K562 (cell line): ENCODE data around the gene SUOX. TPM values are rescaled to one million over a fixed set of nuclear protein-coding genes. Genes with fewer than 3 reads are reported as not detected.

Experiments used
- KLF13 ChIP-seq: fragments of 450-650 bp; IDR thresholded peaks from 2 replicates; pipeline ENCODE4 v1.6.1; 2016; ENCODE audit warnings: missing genetic modification characterization, low read depth, mild to moderate bottlenecking, missing compliant biosample characterization, moderate library complexity, borderline replicate concordance
- KLF6 ChIP-seq: fragments of 250-450 bp; sonication (Bioruptor Pico); IDR thresholded peaks from 2 replicates; pipeline ENCODE4 v1.4.0; 2020; ENCODE audit warnings: mild to moderate bottlenecking, moderate library complexity, borderline replicate concordance
- ZFP36 ChIP-seq: fragments of 150-350 bp; IDR thresholded peaks from 2 replicates; pipeline ENCODE4 v1.6.1; 2018; ENCODE audit warnings: low read length, low read depth; ENCODE audit not compliant: partially characterized antibody
- ZNF12 ChIP-seq: sonication (generic); formaldehyde crosslinking; IDR thresholded peaks from 2 replicates; pipeline ENCODE4 v1.4.0; 2020; ENCODE audit warnings: mild to moderate bottlenecking, missing genetic modification reagents
- ZNF197 ChIP-seq: fragments of 200-800 bp; sonication (Bioruptor generic); IDR thresholded peaks from 2 replicates; pipeline ENCODE4 v1.6.1; 2016; ENCODE audit warnings: low read depth, missing genetic modification characterization, missing compliant biosample characterization
- ZSCAN29 ChIP-seq: fragments of 450-650 bp; IDR thresholded peaks from 2 replicates; pipeline ENCODE4 v1.6.1; 2017
- polyA plus RNA-seq, 8 experiments: library from polyadenylated mRNA; depleted of rRNA in 4 of 8; stranded (reverse) in 5 of 8; unstranded in 3 of 8; fragments of >200 nt; fragmentation: Nextera tagmentation in 2 of 8; fragmentation: Illumina TruSeq in 1 of 8; extraction: Ambion mirVana in 2 of 8; extraction: Trizol in 1 of 8; gene quantifications; 2 replicates each; pipeline versions ENCODE4 v1.2.1 to v1.2.3, GENCODE V29; 2011 to 2014; ENCODE audit warnings: inconsistent platforms in 1 of 8, missing spikeins in 1 of 8
- total RNA-seq, 7 experiments: library from RNA; depleted of rRNA in 6 of 7; stranded (reverse); fragments of >200 nt in 6 of 7; fragmentation: Illumina TruSeq in 2 of 7; extraction: Trizol in 2 of 7; gene quantifications; 2 replicates each; pipeline versions ENCODE4 v1.2.1 to v1.2.3, GENCODE V29; 2011 to 2021; ENCODE audit warnings: low replicate concordance in 1 of 7
- TF ChIP-seq, protein P1 (sequence below), 2 experiments: fragments of 450-650 bp; IDR thresholded peaks; 2 replicates each; pipeline ENCODE4 v1.6.1; 2016; ENCODE audit warnings: mild to moderate bottlenecking in 2 of 2, borderline replicate concordance in 1 of 2, low read depth in 1 of 2, moderate library complexity in 1 of 2
- TF ChIP-seq, protein P2 (sequence below): fragments of 450-650 bp; IDR thresholded peaks from 2 replicates; pipeline ENCODE4 v1.7.1; 2018; ENCODE audit warnings: mild to moderate bottlenecking, low read depth; ENCODE audit not compliant: partially characterized antibody
- TF ChIP-seq, protein P3 (sequence below): sonication (generic); formaldehyde crosslinking; IDR thresholded peaks from 2 replicates; pipeline ENCODE4 v1.8.0; 2022; ENCODE audit warnings: mild to moderate bottlenecking, missing genetic modification reagents, borderline replicate concordance
- TF ChIP-seq, protein P4 (sequence below): fragments of 450-650 bp; IDR thresholded peaks from 2 replicates; pipeline ENCODE4 v1.6.1; 2016; ENCODE audit warnings: antibody characterized with exemption

SUOX gene
- total and polyA plus RNA-seq, 9 of the 15 experiments (the other 6 are each of a cell fraction or from before 2014, with no cell fraction given), result 9.2 to 39.7 (median 25.4) TPM

- TF ChIP-seq, protein P1, sequence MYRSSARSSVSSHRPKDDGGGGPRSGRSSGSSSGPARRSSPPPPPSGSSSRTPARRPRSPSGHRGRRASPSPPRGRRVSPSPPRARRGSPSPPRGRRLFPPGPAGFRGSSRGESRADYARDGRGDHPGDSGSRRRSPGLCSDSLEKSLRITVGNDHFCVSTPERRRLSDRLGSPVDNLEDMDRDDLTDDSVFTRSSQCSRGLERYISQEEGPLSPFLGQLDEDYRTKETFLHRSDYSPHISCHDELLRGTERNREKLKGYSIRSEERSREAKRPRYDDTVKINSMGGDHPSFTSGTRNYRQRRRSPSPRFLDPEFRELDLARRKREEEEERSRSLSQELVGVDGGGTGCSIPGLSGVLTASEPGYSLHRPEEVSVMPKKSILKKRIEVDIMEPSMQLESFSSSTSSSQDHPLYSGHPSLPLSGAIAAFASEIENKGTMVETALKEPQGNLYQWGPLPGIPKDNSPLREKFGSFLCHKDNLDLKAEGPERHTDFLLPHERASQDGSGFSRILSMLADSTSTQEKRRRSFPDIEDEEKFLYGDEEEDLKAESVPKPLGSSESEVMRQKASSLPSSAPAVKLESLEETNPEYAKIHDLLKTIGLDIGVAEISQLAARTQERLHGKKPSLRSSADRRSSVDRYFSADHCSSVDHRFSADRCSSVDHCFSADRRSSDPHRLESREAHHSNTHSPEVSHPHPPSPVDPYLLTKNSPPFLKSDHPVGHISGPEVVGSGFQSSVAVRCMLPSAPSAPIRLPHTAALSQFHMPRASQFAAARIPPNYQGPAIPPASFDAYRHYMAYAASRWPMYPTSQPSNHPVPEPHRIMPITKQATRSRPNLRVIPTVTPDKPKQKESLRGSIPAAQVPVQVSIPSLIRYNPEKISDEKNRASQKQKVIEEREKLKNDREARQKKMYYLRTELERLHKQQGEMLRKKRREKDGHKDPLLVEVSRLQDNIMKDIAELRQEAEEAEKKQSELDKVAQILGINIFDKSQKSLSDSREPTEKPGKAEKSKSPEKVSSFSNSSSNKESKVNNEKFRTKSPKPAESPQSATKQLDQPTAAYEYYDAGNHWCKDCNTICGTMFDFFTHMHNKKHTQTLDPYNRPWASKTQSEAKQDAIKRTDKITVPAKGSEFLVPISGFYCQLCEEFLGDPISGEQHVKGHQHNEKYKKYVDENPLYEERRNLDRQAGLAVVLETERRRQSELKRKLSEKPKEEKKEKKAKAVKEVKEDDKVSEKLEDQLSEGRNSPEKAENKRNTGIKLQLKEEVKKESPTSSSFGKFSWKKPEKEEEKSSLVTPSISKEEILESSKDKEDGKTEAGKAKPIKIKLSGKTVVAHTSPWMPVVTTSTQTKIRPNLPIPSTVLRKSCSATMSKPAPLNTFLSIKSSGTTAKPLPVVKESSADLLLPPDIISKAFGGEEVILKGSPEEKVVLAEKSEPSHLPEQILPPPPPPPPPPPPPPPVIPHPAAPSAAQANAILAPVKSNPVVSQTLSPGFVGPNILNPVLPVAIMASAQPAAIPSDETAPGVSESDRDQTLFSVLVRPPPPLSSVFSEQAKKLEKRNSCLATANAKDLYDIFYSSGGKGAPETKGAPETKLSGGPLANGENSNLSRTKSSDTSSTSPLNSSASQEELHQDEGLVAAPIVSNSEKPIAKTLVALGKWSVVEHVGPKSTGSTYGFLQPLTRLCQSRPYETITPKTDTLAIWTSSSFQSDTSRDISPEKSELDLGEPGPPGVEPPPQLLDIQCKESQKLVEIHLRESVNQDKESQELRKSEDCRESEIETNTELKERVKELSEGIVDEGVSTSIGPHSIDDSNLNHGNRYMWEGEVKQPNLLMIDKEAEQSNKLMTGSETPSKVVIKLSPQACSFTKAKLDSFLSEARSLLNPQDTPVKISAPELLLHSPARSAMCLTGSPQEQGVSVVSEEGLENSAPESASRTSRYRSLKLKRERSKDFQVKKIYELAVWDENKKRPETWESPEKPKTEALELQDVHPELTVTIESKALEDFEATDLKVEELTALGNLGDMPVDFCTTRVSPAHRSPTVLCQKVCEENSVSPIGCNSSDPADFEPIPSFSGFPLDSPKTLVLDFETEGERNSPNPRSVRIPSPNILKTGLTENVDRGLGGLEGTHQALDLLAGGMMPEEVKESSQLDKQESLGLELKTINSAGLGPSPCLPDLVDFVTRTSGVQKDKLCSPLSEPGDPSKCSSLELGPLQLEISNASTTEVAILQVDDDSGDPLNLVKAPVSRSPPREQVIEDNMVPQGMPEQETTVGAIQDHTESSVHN (IDR thresholded peaks at IDR 0.05; ENCODE audit: borderline replicate concordance in 1 of 2, low read depth in 1 of 2), result peak in 1 of 2 experiments; percentile 89; a peak in 2 of 4 replicates
- TF ChIP-seq, protein P2, sequence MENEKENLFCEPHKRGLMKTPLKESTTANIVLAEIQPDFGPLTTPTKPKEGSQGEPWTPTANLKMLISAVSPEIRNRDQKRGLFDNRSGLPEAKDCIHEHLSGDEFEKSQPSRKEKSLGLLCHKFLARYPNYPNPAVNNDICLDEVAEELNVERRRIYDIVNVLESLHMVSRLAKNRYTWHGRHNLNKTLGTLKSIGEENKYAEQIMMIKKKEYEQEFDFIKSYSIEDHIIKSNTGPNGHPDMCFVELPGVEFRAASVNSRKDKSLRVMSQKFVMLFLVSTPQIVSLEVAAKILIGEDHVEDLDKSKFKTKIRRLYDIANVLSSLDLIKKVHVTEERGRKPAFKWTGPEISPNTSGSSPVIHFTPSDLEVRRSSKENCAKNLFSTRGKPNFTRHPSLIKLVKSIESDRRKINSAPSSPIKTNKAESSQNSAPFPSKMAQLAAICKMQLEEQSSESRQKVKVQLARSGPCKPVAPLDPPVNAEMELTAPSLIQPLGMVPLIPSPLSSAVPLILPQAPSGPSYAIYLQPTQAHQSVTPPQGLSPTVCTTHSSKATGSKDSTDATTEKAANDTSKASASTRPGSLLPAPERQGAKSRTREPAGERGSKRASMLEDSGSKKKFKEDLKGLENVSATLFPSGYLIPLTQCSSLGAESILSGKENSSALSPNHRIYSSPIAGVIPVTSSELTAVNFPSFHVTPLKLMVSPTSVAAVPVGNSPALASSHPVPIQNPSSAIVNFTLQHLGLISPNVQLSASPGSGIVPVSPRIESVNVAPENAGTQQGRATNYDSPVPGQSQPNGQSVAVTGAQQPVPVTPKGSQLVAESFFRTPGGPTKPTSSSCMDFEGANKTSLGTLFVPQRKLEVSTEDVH, result peak; percentile 90
- peak; percentile 18 for TF ChIP-seq ZFP36
- TF ChIP-seq, protein P3, sequence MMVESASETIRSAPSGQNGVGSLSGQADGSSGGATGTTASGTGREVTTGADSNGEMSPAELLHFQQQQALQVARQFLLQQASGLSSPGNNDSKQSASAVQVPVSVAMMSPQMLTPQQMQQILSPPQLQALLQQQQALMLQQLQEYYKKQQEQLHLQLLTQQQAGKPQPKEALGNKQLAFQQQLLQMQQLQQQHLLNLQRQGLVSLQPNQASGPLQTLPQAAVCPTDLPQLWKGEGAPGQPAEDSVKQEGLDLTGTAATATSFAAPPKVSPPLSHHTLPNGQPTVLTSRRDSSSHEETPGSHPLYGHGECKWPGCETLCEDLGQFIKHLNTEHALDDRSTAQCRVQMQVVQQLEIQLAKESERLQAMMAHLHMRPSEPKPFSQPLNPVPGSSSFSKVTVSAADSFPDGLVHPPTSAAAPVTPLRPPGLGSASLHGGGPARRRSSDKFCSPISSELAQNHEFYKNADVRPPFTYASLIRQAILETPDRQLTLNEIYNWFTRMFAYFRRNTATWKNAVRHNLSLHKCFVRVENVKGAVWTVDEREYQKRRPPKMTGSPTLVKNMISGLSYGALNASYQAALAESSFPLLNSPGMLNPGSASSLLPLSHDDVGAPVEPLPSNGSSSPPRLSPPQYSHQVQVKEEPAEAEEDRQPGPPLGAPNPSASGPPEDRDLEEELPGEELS, result no peak
- TF ChIP-seq, protein P4, sequence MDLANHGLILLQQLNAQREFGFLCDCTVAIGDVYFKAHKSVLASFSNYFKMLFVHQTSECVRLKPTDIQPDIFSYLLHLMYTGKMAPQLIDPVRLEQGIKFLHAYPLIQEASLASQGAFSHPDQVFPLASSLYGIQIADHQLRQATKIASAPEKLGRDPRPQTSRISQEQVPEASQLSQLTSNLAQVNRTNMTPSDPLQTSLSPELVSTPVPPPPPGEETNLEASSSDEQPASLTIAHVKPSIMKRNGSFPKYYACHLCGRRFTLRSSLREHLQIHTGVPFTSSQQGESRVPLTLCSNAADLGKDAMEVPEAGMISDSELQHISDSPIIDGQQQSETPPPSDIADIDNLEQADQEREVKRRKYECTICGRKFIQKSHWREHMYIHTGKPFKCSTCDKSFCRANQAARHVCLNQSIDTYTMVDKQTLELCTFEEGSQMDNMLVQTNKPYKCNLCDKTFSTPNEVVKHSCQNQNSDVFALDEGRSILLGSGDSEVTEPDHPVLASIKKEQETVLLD, result peak; percentile 89
- TF ChIP-seq KLF6 (CRISPR knock-in tag), result 0 out of 2 replicates have a peak, but pooled peaks have one; percentile 40
- TF ChIP-seq KLF13, result peak; percentile 69
- peak; percentile 20; the same call in 1 of the 2 replicates for TF ChIP-seq ZNF12
- peak; percentile 42; the same call in 1 of the 2 replicates for TF ChIP-seq ZSCAN29
- TF ChIP-seq ZNF197 (CRISPR knock-in tag), result peak; percentile 81; the same call in 1 of the 2 replicates
Observed at GRCh38 chr12:56041552-56042429, 44.7 kb downstream of the SUOX start, which contains the start of gene RPS26 (continued).
